Psoas muscle (tissue), 8 donors: ENCODE measurements around the gene HOXA9. TPM values are rescaled to one million over a fixed set of nuclear protein-coding genes. Genes with fewer than 3 reads are reported as not detected.
A peak's percentile ranks its signal among the peaks of the same experiment; 100 is the strongest.

Experiments used
- ATAC-seq, 4 donors: fragments of 200-7000 bp; cut with Tn5 transposase; one replicate each; pipeline ENCODE4 v1.9.1; 2020; ENCODE audit warnings: moderate library complexity in 3 of 4, mild to moderate bottlenecking in 2 of 4
- DNase-seq, 2 donors: peaks; one replicate each; pipeline ENCODE4 v3.0.0-alpha.2; 2020
- H3K27ac ChIP-seq: fragments of 200-600 bp; one replicate; pipeline ENCODE4 v1.8.0; 2022
- H3K27me3 ChIP-seq, 3 donors: fragments of 200-600 bp in 1 of 3; one replicate each; pipeline versions ENCODE4 v1.6.1 to v1.8.0; 2013 to 2022; ENCODE audit warnings: low read length in 2 of 3, mild to moderate bottlenecking in 2 of 3, moderate library complexity in 1 of 3; ENCODE audit not compliant: insufficient read depth in 3 of 3
- H3K36me3 ChIP-seq, 2 donors: fragments of 200-600 bp in 1 of 2; one replicate each; pipeline versions ENCODE4 v1.6.1 to v1.8.0; 2013 to 2022; ENCODE audit warnings: low read depth in 1 of 2, mild to moderate bottlenecking in 1 of 2, moderate library complexity in 1 of 2; ENCODE audit not compliant: insufficient read depth in 1 of 2
- H3K4me1 ChIP-seq: fragments of 200-600 bp; one replicate; pipeline ENCODE4 v1.8.0; 2022
- H3K4me3 ChIP-seq: fragments of 200-600 bp; one replicate; pipeline ENCODE4 v1.8.0; 2022; ENCODE audit warnings: mild to moderate bottlenecking
- H3K9me3 ChIP-seq: fragments of 200-600 bp; one replicate; pipeline ENCODE4 v1.8.0; 2022
- WGBS, 3 donors: extraction: QIAGEN DNeasy Blood & Tissue Kit; methylation state at CpG; one replicate each; pipeline versions ENCODE4 v1.1.6 to v1.1.7; 2013; 5-methylcytosine and 5-hydroxymethylcytosine counted together
- intact Hi-C, 2 donors: fragments of 100-400 bp; cut with DNase I; formaldehyde crosslinking; loops; one replicate each; pipeline versions ENCODE4 v1.11.0 to v1.14.2; 2022
- polyA plus RNA-seq, 3 donors: library from polyadenylated mRNA; stranded (reverse); fragments of 200-250 nt; gene quantifications; one replicate each; pipeline ENCODE4 v1.2.3, GENCODE V29; 2013
- total RNA-seq, 4 donors: library from RNA; stranded (reverse); fragmentation: NEBNext Ultra II Directional in 2 of 4; extraction: Animal tissue kit (Norgen Biotek cat#: 25700) in 2 of 4; gene quantifications; one replicate each; pipeline versions ENCODE4 v1.2.1 to v1.2.4, GENCODE V29; 2021 to 2023
- TF ChIP-seq, protein P1 (sequence below): fragments of 200-600 bp; IDR thresholded peaks from one replicate; pipeline ENCODE4 v1.8.0; 2022; ENCODE audit warnings: antibody characterized with exemption
- donor health status: healthy with polysubstance abuse.
- donor health status: DM: no; HTN: no; CAD: no; lungs with moderate emphysema.
- donor health status: Bipolar disorder and iron deficiency.
- donor health status: healthy.
- donor health status: DM: yes; HTN: yes; CAD: no.
- donor health status: DM: no; HTN: no; CAD: no.
- donor health status: DM: no; HTN: no; CAD: no.
- donor health status: DM: yes; HTN: yes; CAD: no.

Gene HOXA9
- total and polyA plus RNA-seq, 7 donors: 0.81 to 55.9 (median 16.0) TPM; not detected in 1

DNA sequence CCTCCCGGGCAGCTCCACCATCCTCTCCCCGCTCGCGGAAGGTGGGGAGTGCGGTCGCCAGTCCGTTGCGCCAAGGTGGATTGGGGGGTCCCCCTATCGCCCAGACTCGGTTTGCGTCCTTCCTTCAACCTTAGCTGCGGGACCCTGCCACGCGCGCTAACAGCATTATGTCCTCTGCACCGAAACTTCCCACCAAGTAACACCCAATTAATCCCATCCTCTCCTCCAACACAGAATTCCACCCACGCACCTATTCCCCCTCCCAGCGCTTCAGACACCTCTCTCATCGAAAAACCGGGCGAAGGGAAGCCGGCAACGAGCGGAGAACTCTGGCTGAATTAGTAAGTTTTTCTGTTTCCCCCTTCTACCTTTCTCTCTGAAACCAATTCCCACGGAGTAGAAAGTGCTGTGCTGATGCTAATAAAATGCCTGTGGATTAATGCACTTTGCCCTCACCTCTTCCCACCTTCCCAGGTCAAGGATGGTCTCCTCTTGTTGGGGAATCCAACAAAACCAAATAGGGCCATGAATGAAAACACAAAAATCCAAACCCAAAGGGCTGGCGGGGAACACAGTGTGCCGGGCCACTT is 13.9 kb downstream of the HOXA9 start:
- no peaks in the 10 kb centered on the region for H3K27me3 ChIP-seq
- peak overlapping the region; percentile 84 for H3K27ac ChIP-seq

DNA sequence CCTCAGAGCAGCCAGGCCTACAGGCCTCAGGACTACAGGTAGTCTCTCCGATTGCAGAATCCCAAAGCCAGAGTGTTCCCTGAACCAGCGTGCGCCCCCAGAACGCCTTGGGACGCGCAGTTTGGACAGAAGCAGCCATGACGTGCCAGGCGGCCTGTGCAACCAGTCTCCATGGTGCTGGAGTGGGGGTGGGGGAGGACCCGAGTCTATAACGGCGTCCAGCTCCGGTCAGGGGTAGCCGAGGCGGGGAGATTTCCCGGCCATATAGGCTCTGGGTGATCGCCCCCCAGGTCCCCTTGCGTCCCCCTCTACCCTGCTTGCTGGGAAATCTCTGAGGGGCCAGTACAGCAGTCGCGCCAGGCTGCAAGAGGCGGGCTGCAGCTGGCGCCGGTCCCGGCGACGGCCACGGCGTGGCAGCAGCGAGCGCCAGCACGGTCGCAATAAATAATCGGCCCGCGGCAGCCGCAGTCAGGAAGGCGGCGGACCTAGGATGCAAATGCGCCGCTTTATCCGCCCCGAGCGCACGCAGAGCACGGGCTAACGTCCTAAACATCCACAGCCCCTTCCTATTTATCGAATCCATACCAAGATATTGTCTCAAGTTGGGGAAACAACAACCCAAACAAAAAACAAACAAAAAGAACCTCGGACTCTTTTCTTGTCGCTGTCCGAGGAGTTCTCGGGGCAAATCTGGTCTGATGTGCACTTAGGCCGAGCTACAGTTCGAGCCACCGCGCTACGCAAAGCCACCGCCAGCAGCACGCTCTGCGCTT is 14.6 kb downstream of the HOXA9 start:
- H3K27me3 ChIP-seq: no peaks in the 10 kb centered on the region
- DNase-seq (peak; percentile 84 to 93), ATAC-seq (peak; percentile 73 to 81 (median 75))
- no peaks in the 10 kb centered on the region for H3K9me3 ChIP-seq
- H3K27ac ChIP-seq: peak overlapping the region; percentile 84
- 0 to 1% (median 1%) methylated on average over 58 of the region's 58 CpGs for WGBS, 3 donors
- intact Hi-C loops: loop anchor here in 1 of 2 donors (10.0 kb wide), 1 partner anchor 1266 kb away; no protein-coding TSS in a partner anchor
- peak overlapping the region; percentile 75 for H3K4me3 ChIP-seq
- H3K36me3 ChIP-seq: peaks cover 0 to 2% of the 10 kb centered on the region in 2 donors
- peaks cover 35% of the 10 kb centered on the region for H3K4me1 ChIP-seq
- TF ChIP-seq, protein P1, sequence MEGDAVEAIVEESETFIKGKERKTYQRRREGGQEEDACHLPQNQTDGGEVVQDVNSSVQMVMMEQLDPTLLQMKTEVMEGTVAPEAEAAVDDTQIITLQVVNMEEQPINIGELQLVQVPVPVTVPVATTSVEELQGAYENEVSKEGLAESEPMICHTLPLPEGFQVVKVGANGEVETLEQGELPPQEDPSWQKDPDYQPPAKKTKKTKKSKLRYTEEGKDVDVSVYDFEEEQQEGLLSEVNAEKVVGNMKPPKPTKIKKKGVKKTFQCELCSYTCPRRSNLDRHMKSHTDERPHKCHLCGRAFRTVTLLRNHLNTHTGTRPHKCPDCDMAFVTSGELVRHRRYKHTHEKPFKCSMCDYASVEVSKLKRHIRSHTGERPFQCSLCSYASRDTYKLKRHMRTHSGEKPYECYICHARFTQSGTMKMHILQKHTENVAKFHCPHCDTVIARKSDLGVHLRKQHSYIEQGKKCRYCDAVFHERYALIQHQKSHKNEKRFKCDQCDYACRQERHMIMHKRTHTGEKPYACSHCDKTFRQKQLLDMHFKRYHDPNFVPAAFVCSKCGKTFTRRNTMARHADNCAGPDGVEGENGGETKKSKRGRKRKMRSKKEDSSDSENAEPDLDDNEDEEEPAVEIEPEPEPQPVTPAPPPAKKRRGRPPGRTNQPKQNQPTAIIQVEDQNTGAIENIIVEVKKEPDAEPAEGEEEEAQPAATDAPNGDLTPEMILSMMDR: peak; percentile 84

More for the DNA sequence above, 13.9 kb downstream of the HOXA9 start:
- no peaks in the 10 kb centered on the region for H3K9me3 ChIP-seq
- ATAC-seq (no peak), DNase-seq (no peak)
- TF ChIP-seq, protein P1: no peak
- 6 to 9% (median 6%) methylated on average over 26 to 27 of the region's 27 CpGs for WGBS, 3 donors
- H3K4me1 ChIP-seq: peaks cover 34% of the 10 kb centered on the region
- peak overlapping the region; percentile 75 for H3K4me3 ChIP-seq
- intact Hi-C loops: loop anchor here in 1 of 2 donors (10.0 kb wide), 1 partner anchor 1267 kb away; no protein-coding TSS in a partner anchor
- H3K36me3 ChIP-seq: no peaks in the 10 kb centered on the region

DNA sequence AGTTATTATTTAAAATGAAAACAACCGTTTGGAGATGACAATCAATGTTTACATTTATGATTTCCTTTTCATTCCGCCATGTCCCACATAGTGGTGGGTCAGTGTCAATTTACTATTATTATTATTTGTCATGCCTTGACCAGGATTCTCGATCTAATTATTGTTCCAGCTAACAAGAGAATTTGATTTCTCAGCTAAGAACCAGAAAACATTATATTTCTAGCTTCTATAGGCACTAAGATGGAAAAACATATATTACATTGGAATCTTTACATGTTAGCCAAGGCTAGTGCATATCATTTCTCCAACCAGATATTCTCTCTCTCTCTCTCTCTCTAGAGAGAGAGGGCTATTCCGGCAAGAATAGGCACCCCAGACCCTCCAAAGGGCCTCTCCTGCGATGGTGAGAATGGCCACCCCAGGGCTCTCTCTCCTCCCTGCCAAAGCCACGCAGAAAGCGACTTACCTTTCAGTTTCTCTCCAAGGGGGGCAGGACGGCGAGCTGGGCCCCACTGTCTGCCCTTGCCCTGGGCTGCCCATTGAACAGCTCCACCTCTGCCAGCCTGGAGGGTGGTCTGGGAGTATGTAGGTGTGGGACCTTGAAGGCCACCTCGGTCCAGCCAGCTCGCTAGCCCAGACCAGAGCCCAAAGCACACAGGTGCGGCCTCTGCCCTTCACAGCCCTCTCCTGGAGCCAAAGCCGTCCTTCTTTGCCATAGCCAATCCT is 15.3 kb downstream of the HOXA9 start:
- 13 to 30% (median 17%) methylated on average over 13 of the region's 13 CpGs for WGBS, 3 donors
- peak; percentile 32 to 48 (median 35) for ATAC-seq
- no peak for DNase-seq
- no peaks in the 10 kb centered on the region for H3K9me3 ChIP-seq
- peaks cover 29% of the 10 kb centered on the region for H3K4me1 ChIP-seq
- no peaks in the 10 kb centered on the region for H3K27me3 ChIP-seq
- intact Hi-C loops: loop anchor here in 1 of 2 donors (10.0 kb wide), 2 partner anchors 755 to 1265 kb away; no protein-coding TSS in a partner anchor
- H3K36me3 ChIP-seq: peaks cover 0 to 9% of the 10 kb centered on the region in 2 donors
- peak overlapping the region; percentile 75 for H3K4me3 ChIP-seq
- TF ChIP-seq, protein P1: no peak
- H3K27ac ChIP-seq: peak overlapping the region; percentile 84

DNA sequence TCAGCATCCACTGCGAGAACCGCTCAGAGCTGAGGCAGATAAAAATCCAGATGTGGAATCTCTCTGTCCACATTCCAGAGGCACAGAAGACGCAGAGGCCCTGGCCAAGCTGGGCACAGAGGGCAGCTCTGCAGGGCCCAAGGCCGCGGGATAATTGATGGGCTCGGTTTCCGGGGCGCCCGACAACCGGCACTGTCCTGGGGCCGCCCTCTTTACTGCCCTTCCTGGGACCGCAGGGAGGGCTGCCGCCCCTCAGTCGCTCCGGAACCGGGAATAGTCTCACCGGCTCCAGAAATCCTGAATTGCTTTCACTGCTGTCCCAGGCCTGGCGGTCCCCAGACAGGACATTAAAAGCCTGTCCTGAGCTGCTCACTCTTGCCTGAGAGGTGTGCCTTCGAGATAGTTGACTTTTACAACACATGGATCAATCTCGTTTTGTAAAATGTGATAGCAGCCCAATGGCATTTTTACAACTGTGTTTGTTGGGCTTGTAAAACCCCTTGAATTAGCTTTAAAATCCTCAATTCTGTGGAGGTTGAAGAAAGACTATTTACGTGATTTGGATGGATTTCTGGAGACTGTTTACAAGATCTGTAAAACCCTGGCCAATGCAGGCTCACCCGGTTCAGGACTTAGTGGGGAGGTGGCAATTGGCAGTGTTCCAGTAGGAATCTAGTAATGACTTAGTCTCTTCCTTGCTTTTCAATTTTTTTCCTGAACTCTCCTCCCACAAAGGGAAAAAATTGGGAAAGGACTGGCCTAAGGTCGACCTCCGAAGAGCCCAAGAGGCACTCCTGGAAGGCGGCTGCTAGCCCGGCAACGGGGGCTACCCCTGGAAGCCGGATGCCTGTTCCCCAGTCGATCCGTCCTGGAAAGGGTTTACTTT is 16.3 kb downstream of the HOXA9 start:
- WGBS, 3 donors: 7 to 18% (median 9%) methylated on average over 30 of the region's 30 CpGs
- H3K36me3 ChIP-seq: peaks cover 0 to 19% of the 10 kb centered on the region in 2 donors
- DNase-seq: peak in 1 of 2 donors; percentile 59
- peak overlapping the region; percentile 75 for H3K4me3 ChIP-seq
- H3K9me3 ChIP-seq: no peaks in the 10 kb centered on the region
- no peak for ATAC-seq
- intact Hi-C loops: loop anchor here in 1 of 2 donors (10.0 kb wide), 1 partner anchor 754 kb away; no protein-coding TSS in a partner anchor
- no peaks in the 10 kb centered on the region for H3K27me3 ChIP-seq
- peak overlapping the region; percentile 84 for H3K27ac ChIP-seq
- peaks cover 29% of the 10 kb centered on the region for H3K4me1 ChIP-seq
- TF ChIP-seq, protein P1: no peak
